NCI-H1436 treated with DMSO at 0.1 percent for 48 hours (cell line): ENCODE results near the gene DNAH9.

Experiments used
- DNase-seq: peaks from one replicate; lab custom pipeline; 2025; lab: John Stamatoyannopoulos, UW

The DNAH9 gene

GRCh38 chr17:11610999-11611566 is 12.8 kb downstream of the DNAH9 start:
- DNase-seq: no peak

GRCh38 chr17:11612956-11613355 is 14.7 kb downstream of the DNAH9 start:
- no peak for DNase-seq

- no peak for DNase-seq
Observed at GRCh38 chr17:11618861-11619566, 20.7 kb downstream of the DNAH9 start.

GRCh38 chr17:11622492-11622891 is 24.2 kb downstream of the DNAH9 start:
- DNase-seq: no peak

- no peak for DNase-seq
Observed at GRCh38 chr17:11624976-11625375, 26.7 kb downstream of the DNAH9 start.

GRCh38 chr17:11625878-11626277 is 27.6 kb downstream of the DNAH9 start:
- no peak for DNase-seq

- no peak for DNase-seq
Observed at GRCh38 chr17:11627301-11627940, 29.2 kb downstream of the DNAH9 start.

- no peak for DNase-seq
Observed at GRCh38 chr17:11628374-11628773, 30.1 kb downstream of the DNAH9 start.

GRCh38 chr17:11628831-11629230 is 30.6 kb downstream of the DNAH9 start:
- DNase-seq: no peak

- no peak for DNase-seq
Observed at GRCh38 chr17:11636771-11637170, 38.5 kb downstream of the DNAH9 start.

GRCh38 chr17:11637796-11638195 is 39.5 kb downstream of the DNAH9 start:
- no peak for DNase-seq

GRCh38 chr17:11638700-11639265 is 40.5 kb downstream of the DNAH9 start:
- no peak for DNase-seq

GRCh38 chr17:11639736-11640462 is 41.6 kb downstream of the DNAH9 start:
- no peak for DNase-seq

GRCh38 chr17:11640463-11640814 is 42.2 kb downstream of the DNAH9 start:
- no peak for DNase-seq

GRCh38 chr17:11641521-11642275 is 43.4 kb downstream of the DNAH9 start:
- DNase-seq: no peak

GRCh38 chr17:11642655-11643054 is 44.4 kb downstream of the DNAH9 start:
- DNase-seq: no peak

- no peak for DNase-seq
Observed at GRCh38 chr17:11643851-11644250, 45.6 kb downstream of the DNAH9 start.

GRCh38 chr17:11644265-11645212 is 46.3 kb downstream of the DNAH9 start:
- peak; percentile 14 for DNase-seq

GRCh38 chr17:11645426-11645825 is 47.2 kb downstream of the DNAH9 start:
- DNase-seq: no peak

GRCh38 chr17:11651089-11651488 is 52.8 kb downstream of the DNAH9 start:
- no peak for DNase-seq

- DNase-seq: no peak
Observed at GRCh38 chr17:11668618-11669017, 70.3 kb downstream of the DNAH9 start.
